Thoracic aorta (tissue), 2 donors: ENCODE measurements around the gene KRTAP22-2. TPM values are rescaled to one million over a fixed set of nuclear protein-coding genes. Genes with fewer than 3 reads are reported as not detected.

Source experiments
- ATAC-seq: fragments of 150-250 bp; one replicate; pipeline ENCODE4 v1.8.0; 2017; ENCODE audit warnings: low read depth; ENCODE audit not compliant: insufficient number of reproducible peaks, low FRiP score
- DNase-seq: peaks from one replicate; pipeline ENCODE4 v3.0.0-alpha.2; 2020; ENCODE audit warnings: low spot score
- H3K27ac ChIP-seq, 2 donors: fragments of 200-600 bp; sonication (generic); 1 replicate in 1 of 2; 2 replicates in 1 of 2; pipeline ENCODE4 v1.5.1; 2016; ENCODE audit warnings: mild to moderate bottlenecking in 2 of 2, moderate library complexity in 2 of 2
- H3K27me3 ChIP-seq: fragments of 200-600 bp; sonication (generic); replicated peaks from 2 replicates; pipeline ENCODE4 v1.6.0; 2016; ENCODE audit warnings: mild to moderate bottlenecking; ENCODE audit not compliant: insufficient read depth
- H3K36me3 ChIP-seq: fragments of 200-600 bp; sonication (generic); one replicate; pipeline ENCODE4 v1.5.1; 2016
- H3K4me1 ChIP-seq, 2 donors: fragments of 200-600 bp; sonication (generic); 1 replicate in 1 of 2; 2 replicates in 1 of 2; pipeline versions ENCODE4 v1.5.1 to v1.6.0; 2016; ENCODE audit warnings: low read depth in 2 of 2, mild to moderate bottlenecking in 1 of 2; ENCODE audit not compliant: control insufficient read depth in 1 of 2
- H3K4me3 ChIP-seq: fragments of 200-600 bp; sonication (generic); 2 replicates; pipeline ENCODE4 v1.5.1; 2016; ENCODE audit warnings: mild to moderate bottlenecking
- H3K9me3 ChIP-seq: fragments of 200-600 bp; sonication (generic); 2 replicates; pipeline ENCODE4 v1.5.1; 2016
- CTCF ChIP-seq: fragments of 200-600 bp; sonication (generic); IDR thresholded peaks from one replicate; pipeline ENCODE4 v1.5.1; 2019; ENCODE audit warnings: antibody characterized with exemption
- total RNA-seq, 2 donors: library from RNA; depleted of rRNA; stranded (reverse); fragments of >200 nt; gene quantifications; one replicate each; pipeline versions ENCODE4 v1.1.0 to v1.2.3, GENCODE V29; 2016

Gene KRTAP22-2
- total RNA-seq, 2 donors from 2014 or later: not detected

GRCh38 chr21:30561264-30561895 is 28.8 kb downstream of the KRTAP22-2 start, which contains the start of gene KRTAP19-7:
Gene KRTAP19-7, minus strand, starts transcription at chr21:30561314. Its CDS starts 25 bp downstream, at chr21:30561289.
- H3K27ac ChIP-seq: no peak within 1 kb of the TSS
- ATAC-seq (no peak), DNase-seq (no peak)
- no peaks in the 10 kb centered on the region for H3K27me3 ChIP-seq
- H3K9me3 ChIP-seq: no peaks in the 10 kb centered on the region
- no peaks in the 10 kb centered on the region for H3K4me1 ChIP-seq
- H3K4me3 ChIP-seq: no peak within 1 kb of the TSS
- no peaks in the 10 kb centered on the region for H3K36me3 ChIP-seq
- TF ChIP-seq CTCF: no peak

GRCh38 chr21:30555095-30555494 is 35.1 kb downstream of the KRTAP22-2 start:
- H3K4me3 ChIP-seq: no peak overlapping the region
- H3K9me3 ChIP-seq: no peaks in the 10 kb centered on the region
- no peak for TF ChIP-seq CTCF
- no peaks in the 10 kb centered on the region for H3K4me1 ChIP-seq
- no peaks in the 10 kb centered on the region for H3K27me3 ChIP-seq
- H3K36me3 ChIP-seq: no peaks in the 10 kb centered on the region
- ATAC-seq: no peak
- DNase-seq: no peak
- no peak overlapping the region for H3K27ac ChIP-seq

DNA sequence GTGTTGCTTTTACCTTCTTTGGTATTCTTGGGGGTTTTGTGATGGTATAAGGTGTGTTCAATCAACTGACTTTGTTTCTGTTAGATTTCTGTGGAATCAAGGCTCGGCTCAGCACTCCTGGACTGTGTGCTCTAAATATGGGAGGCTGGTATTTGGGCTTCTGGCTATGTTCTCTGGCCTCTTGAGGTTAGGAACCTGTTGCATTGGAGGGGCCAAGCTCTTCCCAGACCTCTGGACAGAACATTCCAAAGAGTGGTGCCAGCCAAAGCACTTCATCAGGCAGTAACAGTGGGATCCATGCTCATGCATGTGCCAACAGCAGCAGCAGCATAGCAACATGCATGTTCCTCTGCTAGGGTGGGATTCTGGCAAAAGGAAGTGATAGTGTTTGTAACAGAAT is 37.4 kb downstream of the KRTAP22-2 start:
- ATAC-seq: no peak
- H3K4me1 ChIP-seq: no peaks in the 10 kb centered on the region
- H3K27me3 ChIP-seq: no peaks in the 10 kb centered on the region
- H3K36me3 ChIP-seq: no peaks in the 10 kb centered on the region
- H3K4me3 ChIP-seq: no peak overlapping the region
- H3K9me3 ChIP-seq: no peaks in the 10 kb centered on the region
- no peak for TF ChIP-seq CTCF
- no peak for DNase-seq
- H3K27ac ChIP-seq: no peak overlapping the region

DNA sequence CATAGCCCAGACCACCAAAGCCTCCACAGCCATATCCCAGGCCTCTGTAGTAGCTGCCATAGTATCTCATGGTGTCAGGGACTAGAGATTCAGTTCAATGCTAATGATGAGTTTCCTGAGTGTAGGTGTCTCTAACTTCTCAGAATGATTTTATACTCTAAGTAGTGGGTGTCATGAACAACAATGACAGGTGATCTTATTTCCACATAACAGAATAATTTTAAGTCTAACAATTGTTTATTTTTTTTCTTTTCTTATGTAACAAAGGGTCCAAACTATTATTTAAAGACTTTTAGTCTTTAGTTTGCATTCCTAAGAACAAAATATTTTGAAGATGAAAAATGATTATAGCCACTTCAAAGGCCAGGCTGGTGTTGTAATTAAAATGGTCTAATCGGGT is 48.4 kb downstream of the KRTAP22-2 start, which contains the start of gene KRTAP19-6:
TSS of gene KRTAP19-6 (minus strand) at position 101 of the 400 bp plus-strand sequence. CDS start at position 70, 31 bp downstream.
- no peak for ATAC-seq
- Histone ChIP-seq H3K4me3 (no peak within 1 kb of the TSS), H3K27me3 (no peaks in the 10 kb centered on the region), H3K4me1 (no peaks in the 10 kb centered on the region), H3K9me3 (no peaks in the 10 kb centered on the region), H3K36me3 (no peaks in the 10 kb centered on the region), H3K27ac (no peak within 1 kb of the TSS)
- no peak for DNase-seq
- no peak for TF ChIP-seq CTCF

Other genes starting within 250 kb of the KRTAP22-2 start
- not detected for gene KRTAP23-1, start 241.8 kb downstream of the KRTAP22-2 start, total RNA-seq
- not detected for gene KRTAP13-2, start 218.1 kb downstream of the KRTAP22-2 start, total RNA-seq
- gene KRTAP13-1, start 194.4 kb downstream of the KRTAP22-2 start, total RNA-seq: not detected
- not detected for gene KRTAP13-3, start 164.5 kb downstream of the KRTAP22-2 start, total RNA-seq
- not detected for gene KRTAP13-4, start 160.2 kb downstream of the KRTAP22-2 start, total RNA-seq
- gene KRTAP15-1, start 150.1 kb downstream of the KRTAP22-2 start, total RNA-seq: not detected
- not detected for gene KRTAP19-1, start 110.0 kb downstream of the KRTAP22-2 start, total RNA-seq
- gene KRTAP19-2, start 103.0 kb downstream of the KRTAP22-2 start, total RNA-seq: not detected
- not detected for gene KRTAP19-3, start 98.4 kb downstream of the KRTAP22-2 start, total RNA-seq
- not detected for gene KRTAP19-4, start 93.2 kb downstream of the KRTAP22-2 start, total RNA-seq
- not detected for gene KRTAP19-5, start 88.3 kb downstream of the KRTAP22-2 start, total RNA-seq
- gene KRTAP19-6, start 48.5 kb downstream of the KRTAP22-2 start, total RNA-seq: not detected
- not detected for gene KRTAP19-7, start 29.1 kb downstream of the KRTAP22-2 start, total RNA-seq
- gene KRTAP6-3, start 2.0 kb upstream of the KRTAP22-2 start, total RNA-seq: not detected
- not detected for gene KRTAP6-2, start 8.5 kb upstream of the KRTAP22-2 start, total RNA-seq
- not detected for gene KRTAP22-1, start 10.7 kb upstream of the KRTAP22-2 start, total RNA-seq
- gene KRTAP6-1, start 23.5 kb upstream of the KRTAP22-2 start, total RNA-seq: not detected
- not detected for gene KRTAP20-1, start 26.0 kb upstream of the KRTAP22-2 start, total RNA-seq
- not detected for gene KRTAP20-4, start 30.2 kb upstream of the KRTAP22-2 start, total RNA-seq
- gene KRTAP20-2, start 44.8 kb upstream of the KRTAP22-2 start, total RNA-seq: not detected
- not detected for gene KRTAP20-3, start 52.5 kb upstream of the KRTAP22-2 start, total RNA-seq
- gene KRTAP21-3, start 128.4 kb upstream of the KRTAP22-2 start, total RNA-seq: not detected
- gene KRTAP21-2, start 156.9 kb upstream of the KRTAP22-2 start, total RNA-seq: not detected
- not detected for gene KRTAP21-1, start 165.0 kb upstream of the KRTAP22-2 start, total RNA-seq
- gene KRTAP8-1, start 222.9 kb upstream of the KRTAP22-2 start, total RNA-seq: not detected
- not detected for gene KRTAP7-1, start 239.4 kb upstream of the KRTAP22-2 start, total RNA-seq